ENCODE results near the gene SCGB3A2.

GRCh38 chr5:147860641-147861025, 17.9 kb upstream of the SCGB3A2 start:
- TF ChIP-seq CTCF (IDR thresholded peaks at IDR 0.05), result no peak
- no peak for TF ChIP-seq POLR2A (IDR thresholded peaks at IDR 0.05)
